ENCODE measurements around the gene ARFIP1. TPM values are rescaled to one million over a fixed set of nuclear protein-coding genes. Genes with fewer than 3 reads are reported as not detected.
"Not testable (repeated sequence)": the region's sequence is repeated elsewhere in the genome, so short reads cannot be mapped to it uniquely, and the experiment has no call there.

ARFIP1 gene
- total RNA-seq, 1 donor from 2014 or later, result 41.6 TPM

GRCh38 chr4:152856960-152857359 is 77.2 kb downstream of the ARFIP1 start:
- no peak for DNase-seq (ENCODE audit: low spot score)
- no peaks in the 10 kb centered on the region for H3K4me1 Mint-ChIP-seq (ENCODE audit: unreplicated experiment)
- H3K27ac Mint-ChIP-seq (ENCODE audit: unreplicated experiment), result no peak overlapping the region
- no peak overlapping the region for H3K4me3 Mint-ChIP-seq (ENCODE audit: unreplicated experiment)
- H3K9me3 Mint-ChIP-seq (ENCODE audit: unreplicated experiment), result peaks cover 5% of the 10 kb centered on the region
- peaks cover 14% of the 10 kb centered on the region for H3K36me3 Mint-ChIP-seq (ENCODE audit: low read depth, unreplicated experiment)
- no peak for TF ChIP-seq CTCF (IDR thresholded peaks at IDR 0.05; ENCODE audit: unreplicated experiment)
- no peaks in the 10 kb centered on the region for H3K27me3 Mint-ChIP-seq (ENCODE audit: unreplicated experiment)

GRCh38 chr4:152858934-152859333 is 79.2 kb downstream of the ARFIP1 start:
- Mint-ChIP-seq H3K9me3 (ENCODE audit: unreplicated experiment) (no peaks in the 10 kb centered on the region), H3K36me3 (ENCODE audit: low read depth, unreplicated experiment) (peaks cover 4% of the 10 kb centered on the region), H3K4me1 (ENCODE audit: unreplicated experiment) (no peaks in the 10 kb centered on the region), H3K4me3 (ENCODE audit: unreplicated experiment) (no peak overlapping the region), H3K27ac (ENCODE audit: unreplicated experiment) (no peak overlapping the region), H3K27me3 (ENCODE audit: unreplicated experiment) (no peaks in the 10 kb centered on the region)
- no peak for DNase-seq (ENCODE audit: low spot score)
- TF ChIP-seq CTCF (IDR thresholded peaks at IDR 0.05; ENCODE audit: unreplicated experiment), result no peak

- no peaks in the 10 kb centered on the region for H3K27me3 Mint-ChIP-seq (ENCODE audit: unreplicated experiment)
- no peak overlapping the region for H3K27ac Mint-ChIP-seq (ENCODE audit: unreplicated experiment)
- H3K4me3 Mint-ChIP-seq (ENCODE audit: unreplicated experiment), result no peak overlapping the region
- TF ChIP-seq CTCF (IDR thresholded peaks at IDR 0.05; ENCODE audit: unreplicated experiment), result no peak
- no peak for DNase-seq (ENCODE audit: low spot score)
- H3K4me1 Mint-ChIP-seq (ENCODE audit: unreplicated experiment), result no peaks in the 10 kb centered on the region
- H3K9me3 Mint-ChIP-seq (ENCODE audit: unreplicated experiment), result no peaks in the 10 kb centered on the region
- peaks cover 5% of the 10 kb centered on the region for H3K36me3 Mint-ChIP-seq (ENCODE audit: low read depth, unreplicated experiment)
These were observed 80.3 kb downstream of the ARFIP1 start for GRCh38 chr4:152860046-152860445.

GRCh38 chr4:152862608-152863007 is 82.9 kb downstream of the ARFIP1 start:
- DNase-seq (ENCODE audit: low spot score), result no peak
- H3K4me1 Mint-ChIP-seq (ENCODE audit: unreplicated experiment), result no peaks in the 10 kb centered on the region
- no peak for TF ChIP-seq CTCF (IDR thresholded peaks at IDR 0.05; ENCODE audit: unreplicated experiment)
- H3K36me3 Mint-ChIP-seq (ENCODE audit: low read depth, unreplicated experiment), result peaks cover 8% of the 10 kb centered on the region
- peaks cover 3% of the 10 kb centered on the region for H3K27me3 Mint-ChIP-seq (ENCODE audit: unreplicated experiment)
- no peak overlapping the region for H3K27ac Mint-ChIP-seq (ENCODE audit: unreplicated experiment)
- H3K4me3 Mint-ChIP-seq (ENCODE audit: unreplicated experiment), result no peak overlapping the region
- H3K9me3 Mint-ChIP-seq (ENCODE audit: unreplicated experiment), result no peaks in the 10 kb centered on the region

GRCh38 chr4:152864361-152864760 is 84.6 kb downstream of the ARFIP1 start:
- Mint-ChIP-seq H3K27me3 (ENCODE audit: unreplicated experiment) (peaks cover 3% of the 10 kb centered on the region), H3K36me3 (ENCODE audit: low read depth, unreplicated experiment) (peaks cover 8% of the 10 kb centered on the region), H3K9me3 (ENCODE audit: unreplicated experiment) (no peaks in the 10 kb centered on the region), H3K4me3 (ENCODE audit: unreplicated experiment) (no peak overlapping the region), H3K27ac (ENCODE audit: unreplicated experiment) (no peak overlapping the region), H3K4me1 (ENCODE audit: unreplicated experiment) (no peaks in the 10 kb centered on the region)
- DNase-seq (ENCODE audit: low spot score), result no peak
- no peak for TF ChIP-seq CTCF (IDR thresholded peaks at IDR 0.05; ENCODE audit: unreplicated experiment)

GRCh38 chr4:152866432-152866993 is 86.8 kb downstream of the ARFIP1 start:
- H3K4me1 Mint-ChIP-seq (ENCODE audit: unreplicated experiment); H3K36me3 Mint-ChIP-seq (ENCODE audit: low read depth, unreplicated experiment); H3K4me3 Mint-ChIP-seq (ENCODE audit: unreplicated experiment); H3K27me3 Mint-ChIP-seq (ENCODE audit: unreplicated experiment); H3K9me3 Mint-ChIP-seq (ENCODE audit: unreplicated experiment); DNase-seq (ENCODE audit: low spot score); H3K27ac Mint-ChIP-seq (ENCODE audit: unreplicated experiment): not testable (repeated sequence)
